Body of pancreas (tissue), 4 donors: ENCODE data around the gene NECAB3. TPM values are rescaled to one million over a fixed set of nuclear protein-coding genes. Genes with fewer than 3 reads are reported as not detected.

Experiments
- ATAC-seq: fragments of 150-250 bp; one replicate; pipeline ENCODE4 v1.9.1; 2016
- DNase-seq, 4 donors: peaks; one replicate each; pipeline ENCODE4 v3.0.0-alpha.2; 2019
- H3K27ac ChIP-seq, 4 donors: fragments of 200-600 bp; sonication (generic); 1 replicate in 3 of 4; 2 replicates in 1 of 4; pipeline versions ENCODE4 v1.5.1 to v1.6.1; 2016 to 2019; ENCODE audit warnings: mild to moderate bottlenecking in 1 of 4, mixed read lengths in 1 of 4, moderate library complexity in 1 of 4
- H3K27me3 ChIP-seq, 2 donors: fragments of 200-600 bp; sonication (generic); one replicate each; pipeline ENCODE4 v1.6.0; 2016; ENCODE audit warnings: mild to moderate bottlenecking in 1 of 2
- H3K36me3 ChIP-seq, 2 donors: fragments of 200-600 bp; sonication (generic); replicated peaks in 1 of 2; 2 replicates each; pipeline ENCODE4 v1.5.1; 2016; ENCODE audit warnings: low read depth in 2 of 2; ENCODE audit not compliant: insufficient read depth in 1 of 2
- H3K4me1 ChIP-seq: fragments of 200-600 bp; sonication (generic); one replicate; pipeline ENCODE4 v1.6.0; 2016
- H3K4me3 ChIP-seq, 2 donors: fragments of 200-600 bp; sonication (generic); 1 replicate in 1 of 2; 2 replicates in 1 of 2; pipeline ENCODE4 v1.5.1; 2016 to 2019
- H3K9me3 ChIP-seq, 3 donors: fragments of 200-600 bp; sonication (generic); 1 replicate in 2 of 3; 2 replicates in 1 of 3; pipeline ENCODE4 v1.5.1; 2016
- CTCF ChIP-seq, 7 experiments: fragments of 450-650 bp in 4 of 7; fragments of 200-600 bp in 3 of 7; sonication (generic) in 3 of 7; IDR thresholded peaks; one replicate each; pipeline ENCODE4 v1.5.1; 2016 to 2019; ENCODE audit warnings: antibody characterized with exemption in 7 of 7
- POLR2A ChIP-seq, 3 donors: fragments of 450-650 bp; IDR thresholded peaks; one replicate each; pipeline ENCODE4 v1.6.1; 2016; ENCODE audit warnings: antibody characterized with exemption in 3 of 3, mild to moderate bottlenecking in 2 of 3
- WGBS, 2 donors: methylation state at CpG; one replicate each; pipeline ENCODE4 v1.1.5; 2017; 5-methylcytosine and 5-hydroxymethylcytosine counted together
- intact Hi-C: fragments of 100-400 bp; cut with DNase I; formaldehyde crosslinking; loops from one replicate; pipeline ENCODE4 v1.15.1; 2023
- total RNA-seq, 2 donors: library from RNA; depleted of rRNA; stranded (reverse); fragments of >200 nt; gene quantifications; one replicate each; pipeline ENCODE4 v1.1.0, GENCODE V29; 2016

NECAB3 gene
- total RNA-seq, 2 donors from 2014 or later, result 41.8 to 92.3 TPM

- no peak for ATAC-seq
- no peak overlapping the region for H3K4me3 ChIP-seq
- 81 to 84% methylated on average over 7 of the region's 7 CpGs for WGBS, 2 donors
- intact Hi-C loops, result no loop called here
- H3K27me3 ChIP-seq, result no peaks in the 10 kb centered on the region
- H3K9me3 ChIP-seq, result no peaks in the 10 kb centered on the region
- H3K4me1 ChIP-seq, result peaks cover 20% of the 10 kb centered on the region
- no peak for TF ChIP-seq CTCF (IDR thresholded peaks at IDR 0.05)
- TF ChIP-seq POLR2A (IDR thresholded peaks at IDR 0.05), result no peak
- H3K27ac ChIP-seq, result no peak overlapping the region
- no peak for DNase-seq
- no peaks in the 10 kb centered on the region for H3K36me3 ChIP-seq
Observed at GRCh38 chr20:33660685-33661058, 13.6 kb downstream of the NECAB3 start.

- ATAC-seq (no peak), DNase-seq (no peak)
- H3K4me3 ChIP-seq, result no peak overlapping the region
- H3K9me3 ChIP-seq, result no peaks in the 10 kb centered on the region
- TF ChIP-seq CTCF (IDR thresholded peaks at IDR 0.05), result no peak
- no peak for TF ChIP-seq POLR2A (IDR thresholded peaks at IDR 0.05)
- H3K36me3 ChIP-seq, result no peaks in the 10 kb centered on the region
- intact Hi-C loops, result no loop called here
- peaks cover 21% of the 10 kb centered on the region for H3K4me1 ChIP-seq
- 93 to 94% methylated on average over 9 to 16 of the region's 21 CpGs for WGBS, 2 donors
- no peak overlapping the region for H3K27ac ChIP-seq
- no peaks in the 10 kb centered on the region for H3K27me3 ChIP-seq
Observed at GRCh38 chr20:33660035-33660684, 14.1 kb downstream of the NECAB3 start.

- no peaks in the 10 kb centered on the region for H3K27me3 ChIP-seq
- no peak for TF ChIP-seq CTCF (IDR thresholded peaks at IDR 0.05)
- TF ChIP-seq POLR2A (IDR thresholded peaks at IDR 0.05), result no peak
Observed at GRCh38 chr20:33659341-33660034, 14.7 kb downstream of the NECAB3 start.

GRCh38 chr20:33658929-33659328, 15.3 kb downstream of the NECAB3 start:
- TF ChIP-seq POLR2A (IDR thresholded peaks at IDR 0.05) (no peak), CTCF (IDR thresholded peaks at IDR 0.05) (no peak)
- no peak overlapping the region for H3K27ac ChIP-seq
- H3K27me3 ChIP-seq, result no peaks in the 10 kb centered on the region
- 93 to 99% methylated on average over 4 of the region's 4 CpGs for WGBS, 2 donors
- no peak overlapping the region for H3K4me3 ChIP-seq
- no peaks in the 10 kb centered on the region for H3K36me3 ChIP-seq
- H3K9me3 ChIP-seq, result no peaks in the 10 kb centered on the region
- DNase-seq (no peak), ATAC-seq (no peak)
- intact Hi-C loops, result loop anchor here (10.0 kb wide), 1 partner anchor 204 kb away; no protein-coding TSS in a partner anchor
- H3K4me1 ChIP-seq, result peaks cover 26% of the 10 kb centered on the region

More at GRCh38 chr20:33659341-33660034, 14.7 kb downstream of the NECAB3 start:
- Histone ChIP-seq H3K4me1 (peaks cover 26% of the 10 kb centered on the region), H3K4me3 (no peak overlapping the region), H3K27ac (no peak overlapping the region), H3K9me3 (no peaks in the 10 kb centered on the region), H3K36me3 (no peaks in the 10 kb centered on the region)
- intact Hi-C loops, result loop anchor here (10.0 kb wide), 1 partner anchor 205 kb away; no protein-coding TSS in a partner anchor
- no peak for DNase-seq
- WGBS, 2 donors, result 96% methylated on average over 5 to 23 of the region's 32 CpGs
- ATAC-seq, result no peak
